MM.1S (cell line): ENCODE results near the gene HECW1.

Experiments
- CTCF ChIP-seq: fragments of 300-600 bp; sonication (generic); IDR thresholded peaks from 2 replicates; pipeline ENCODE4 v1.5.1; 2016; ENCODE audit warnings: antibody characterized with exemption, low read length, mixed read lengths
- EZH2phosphoT487 ChIP-seq: fragments of 300-600 bp; sonication (generic); IDR thresholded peaks from 2 replicates; pipeline ENCODE4 v1.6.1; 2018; ENCODE audit warnings: antibody characterized with exemption, low read length

GRCh38 chr7:43311694-43312093 is 199.2 kb downstream of the HECW1 start:
- TF ChIP-seq CTCF (no peak), EZH2phosphoT487 (no peak)
